ENCODE data around the gene TBC1D9. TPM values are rescaled to one million over a fixed set of nuclear protein-coding genes. Genes with fewer than 3 reads are reported as not detected.

The TBC1D9 gene
- total and polyA plus RNA-seq, 2 of the 13 experiments (the other 11 are each of a cell fraction or from before 2014, with no cell fraction given) = 11.9 to 12.2 TPM

- Histone ChIP-seq H3K27me3 (ENCODE audit: control insufficient read depth in 1 of 2, insufficient read depth in 2 of 2, low read length in 2 of 2) (no peaks in the 10 kb centered on the region), H3K9me3 (ENCODE audit: low read length) (no peaks in the 10 kb centered on the region), H3K4me1 (ENCODE audit: insufficient read depth, low read length) (peaks cover 86% of the 10 kb centered on the region), H3K4me3 (replicated peaks in 1 of 3; ENCODE audit: insufficient read depth in 1 of 3, low read depth in 2 of 3, low read length in 3 of 3) (no peak overlapping the region), H4K20me1 (ENCODE audit: insufficient read depth, low read length) (no peaks in the 10 kb centered on the region), H2AFZ (ENCODE audit: low read length) (no peak overlapping the region), H3K27ac (ENCODE audit: extremely low read length, insufficient read depth, low read length) (no peak overlapping the region), H3K79me2 (ENCODE audit: insufficient read depth, low read length) (peaks cover 20% of the 10 kb centered on the region), H3K36me3 (replicated peaks in 1 of 2; ENCODE audit: control insufficient read depth in 1 of 2, insufficient read depth in 2 of 2, low read length in 2 of 2) (peaks cover 2 to 8% of the 10 kb centered on the region in 2 experiments; a peak in 4 of 5 replicates), H3K9ac (ENCODE audit: insufficient read depth, low read depth, low read length) (no peak overlapping the region), H3K4me2 (ENCODE audit: low read depth, low read length) (no peak overlapping the region)
- WGBS (ENCODE audit: low lambda C conversion rate) = 95% methylated on average over 2 of the region's 2 CpGs
- DNase-seq (ENCODE audit: low spot score) = no peak
- intact Hi-C loops (cut with micrococcal nuclease; ENCODE audit: unreplicated experiment) (no loop called here), in situ Hi-C loops (cut with HindIII; ENCODE audit: extremely low pct_ligation_motif_present, low pct_unique_long_range_greater_than_20kb) (no loop called here)
- FAIRE-seq = no peak
- ChIA-PET POLR2A (no interaction called here), CTCF (ENCODE audit: low intra/inter-chr PET ratio, low total read pairs) (no interaction called here)
- ATAC-seq = no peak
- BruUV-seq (replicated peaks) = no TSS peak
- TF ChIP-seq, protein P1, sequence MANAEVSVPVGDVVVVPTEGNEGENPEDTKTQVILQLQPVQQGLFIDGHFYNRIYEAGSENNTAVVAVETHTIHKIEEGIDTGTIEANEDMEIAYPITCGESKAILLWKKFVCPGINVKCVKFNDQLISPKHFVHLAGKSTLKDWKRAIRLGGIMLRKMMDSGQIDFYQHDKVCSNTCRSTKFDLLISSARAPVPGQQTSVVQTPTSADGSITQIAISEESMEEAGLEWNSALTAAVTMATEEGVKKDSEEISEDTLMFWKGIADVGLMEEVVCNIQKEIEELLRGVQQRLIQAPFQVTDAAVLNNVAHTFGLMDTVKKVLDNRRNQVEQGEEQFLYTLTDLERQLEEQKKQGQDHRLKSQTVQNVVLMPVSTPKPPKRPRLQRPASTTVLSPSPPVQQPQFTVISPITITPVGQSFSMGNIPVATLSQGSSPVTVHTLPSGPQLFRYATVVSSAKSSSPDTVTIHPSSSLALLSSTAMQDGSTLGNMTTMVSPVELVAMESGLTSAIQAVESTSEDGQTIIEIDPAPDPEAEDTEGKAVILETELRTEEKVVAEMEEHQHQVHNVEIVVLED (CRISPR knock-in tag; IDR thresholded peaks at IDR 0.05; ENCODE audit: borderline replicate concordance) = no peak
- TF ChIP-seq YY1 (IDR thresholded peaks at IDR 0.05; ENCODE audit: insufficient read depth, insufficient replicate concordance, low read depth, low read length) = no peak
- TF ChIP-seq, protein P2, sequence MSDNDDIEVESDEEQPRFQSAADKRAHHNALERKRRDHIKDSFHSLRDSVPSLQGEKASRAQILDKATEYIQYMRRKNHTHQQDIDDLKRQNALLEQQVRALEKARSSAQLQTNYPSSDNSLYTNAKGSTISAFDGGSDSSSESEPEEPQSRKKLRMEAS (IDR thresholded peaks at IDR 0.05) = no peak
- no peak for TF ChIP-seq ATAD3A (CRISPR knock-in tag; IDR thresholded peaks at IDR 0.05)
- TF ChIP-seq TEAD2 (CRISPR knock-in tag; IDR thresholded peaks at IDR 0.05) = no peak
- TF ChIP-seq SMYD3 (CRISPR knock-in tag; IDR thresholded peaks at IDR 0.05) = no peak
These were observed 51.2 kb downstream of the TBC1D9 start for GRCh38 chr4:140704964-140705363.

GRCh38 chr4:140704392-140704960 is 51.7 kb downstream of the TBC1D9 start:
- in situ Hi-C loops (cut with HindIII; ENCODE audit: extremely low pct_ligation_motif_present, low pct_unique_long_range_greater_than_20kb) (no loop called here), intact Hi-C loops (cut with micrococcal nuclease; ENCODE audit: unreplicated experiment) (no loop called here)
- Histone ChIP-seq H3K27me3 (ENCODE audit: control insufficient read depth in 1 of 2, insufficient read depth in 2 of 2, low read length in 2 of 2) (no peaks in the 10 kb centered on the region), H3K27ac (ENCODE audit: extremely low read length, insufficient read depth, low read length) (no peak overlapping the region), H2AFZ (ENCODE audit: low read length) (no peak overlapping the region), H4K20me1 (ENCODE audit: insufficient read depth, low read length) (no peaks in the 10 kb centered on the region), H3K36me3 (replicated peaks in 1 of 2; ENCODE audit: control insufficient read depth in 1 of 2, insufficient read depth in 2 of 2, low read length in 2 of 2) (peaks cover 2 to 8% of the 10 kb centered on the region in 2 experiments; a peak in 4 of 5 replicates), H3K4me3 (replicated peaks in 1 of 3; ENCODE audit: insufficient read depth in 1 of 3, low read depth in 2 of 3, low read length in 3 of 3) (no peak overlapping the region), H3K4me2 (ENCODE audit: low read depth, low read length) (no peak overlapping the region), H3K9ac (ENCODE audit: insufficient read depth, low read depth, low read length) (no peak overlapping the region), H3K9me3 (ENCODE audit: low read length) (no peaks in the 10 kb centered on the region), H3K4me1 (ENCODE audit: insufficient read depth, low read length) (peaks cover 81% of the 10 kb centered on the region), H3K79me2 (ENCODE audit: insufficient read depth, low read length) (peaks cover 16% of the 10 kb centered on the region)
- DNase-seq (ENCODE audit: low spot score) (no peak), ATAC-seq (no peak), FAIRE-seq (no peak)
- BruUV-seq (replicated peaks) = no TSS peak
- CTCF ChIA-PET (ENCODE audit: low intra/inter-chr PET ratio, low total read pairs) = no interaction called here
- over 99% methylated on average over 4 of the region's 4 CpGs for WGBS (ENCODE audit: low lambda C conversion rate)
- POLR2A ChIA-PET = no interaction called here
- no peak for TF ChIP-seq GTF2F1 (IDR thresholded peaks at IDR 0.05; ENCODE audit: low read length)
- TF ChIP-seq, protein P3, sequence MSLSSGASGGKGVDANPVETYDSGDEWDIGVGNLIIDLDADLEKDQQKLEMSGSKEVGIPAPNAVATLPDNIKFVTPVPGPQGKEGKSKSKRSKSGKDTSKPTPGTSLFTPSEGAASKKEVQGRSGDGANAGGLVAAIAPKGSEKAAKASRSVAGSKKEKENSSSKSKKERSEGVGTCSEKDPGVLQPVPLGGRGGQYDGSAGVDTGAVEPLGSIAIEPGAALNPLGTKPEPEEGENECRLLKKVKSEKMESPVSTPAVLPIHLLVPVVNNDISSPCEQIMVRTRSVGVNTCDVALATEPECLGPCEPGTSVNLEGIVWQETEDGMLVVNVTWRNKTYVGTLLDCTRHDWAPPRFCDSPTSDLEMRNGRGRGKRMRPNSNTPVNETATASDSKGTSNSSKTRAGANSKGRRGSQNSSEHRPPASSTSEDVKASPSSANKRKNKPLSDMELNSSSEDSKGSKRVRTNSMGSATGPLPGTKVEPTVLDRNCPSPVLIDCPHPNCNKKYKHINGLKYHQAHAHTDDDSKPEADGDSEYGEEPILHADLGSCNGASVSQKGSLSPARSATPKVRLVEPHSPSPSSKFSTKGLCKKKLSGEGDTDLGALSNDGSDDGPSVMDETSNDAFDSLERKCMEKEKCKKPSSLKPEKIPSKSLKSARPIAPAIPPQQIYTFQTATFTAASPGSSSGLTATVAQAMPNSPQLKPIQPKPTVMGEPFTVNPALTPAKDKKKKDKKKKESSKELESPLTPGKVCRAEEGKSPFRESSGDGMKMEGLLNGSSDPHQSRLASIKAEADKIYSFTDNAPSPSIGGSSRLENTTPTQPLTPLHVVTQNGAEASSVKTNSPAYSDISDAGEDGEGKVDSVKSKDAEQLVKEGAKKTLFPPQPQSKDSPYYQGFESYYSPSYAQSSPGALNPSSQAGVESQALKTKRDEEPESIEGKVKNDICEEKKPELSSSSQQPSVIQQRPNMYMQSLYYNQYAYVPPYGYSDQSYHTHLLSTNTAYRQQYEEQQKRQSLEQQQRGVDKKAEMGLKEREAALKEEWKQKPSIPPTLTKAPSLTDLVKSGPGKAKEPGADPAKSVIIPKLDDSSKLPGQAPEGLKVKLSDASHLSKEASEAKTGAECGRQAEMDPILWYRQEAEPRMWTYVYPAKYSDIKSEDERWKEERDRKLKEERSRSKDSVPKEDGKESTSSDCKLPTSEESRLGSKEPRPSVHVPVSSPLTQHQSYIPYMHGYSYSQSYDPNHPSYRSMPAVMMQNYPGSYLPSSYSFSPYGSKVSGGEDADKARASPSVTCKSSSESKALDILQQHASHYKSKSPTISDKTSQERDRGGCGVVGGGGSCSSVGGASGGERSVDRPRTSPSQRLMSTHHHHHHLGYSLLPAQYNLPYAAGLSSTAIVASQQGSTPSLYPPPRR (CRISPR knock-in tag; IDR thresholded peaks at IDR 0.05; ENCODE audit: borderline replicate concordance) = no peak

Data from HepG2 (cell line).